Measurements from ENCODE around the gene MYO9B.
"Not testable (repeated sequence)": the region's sequence is repeated elsewhere in the genome, so short reads cannot be mapped to it uniquely, and the experiment has no call there.

Gene MYO9B

DNA sequence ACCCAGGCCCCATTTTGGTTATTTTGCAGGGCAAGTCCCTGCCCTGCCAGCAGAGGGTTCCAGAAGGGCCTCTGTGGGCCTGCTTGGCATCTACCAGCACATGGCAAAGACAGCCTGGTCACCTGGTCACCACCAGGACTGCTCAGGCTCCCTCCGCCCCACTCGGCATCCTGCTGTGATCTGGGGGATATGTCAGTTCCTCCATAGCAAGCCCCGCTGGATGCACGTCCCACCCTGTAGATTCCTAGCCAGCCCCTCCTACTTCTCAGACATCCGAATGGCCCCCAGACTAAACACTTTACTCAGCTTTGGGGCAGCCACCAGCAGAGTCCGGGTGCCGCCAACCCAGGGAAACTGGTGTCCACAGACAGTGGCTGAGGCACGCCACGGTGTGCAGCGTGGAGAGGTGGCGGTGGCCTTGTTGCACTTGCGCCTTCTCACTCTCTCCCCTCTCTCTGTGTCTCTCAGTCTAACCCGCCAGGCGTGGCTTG lies 107.7 kb downstream of the MYO9B start:
- no peak overlapping the region for H3K27ac ChIP-seq
- TF ChIP-seq, protein P1, sequence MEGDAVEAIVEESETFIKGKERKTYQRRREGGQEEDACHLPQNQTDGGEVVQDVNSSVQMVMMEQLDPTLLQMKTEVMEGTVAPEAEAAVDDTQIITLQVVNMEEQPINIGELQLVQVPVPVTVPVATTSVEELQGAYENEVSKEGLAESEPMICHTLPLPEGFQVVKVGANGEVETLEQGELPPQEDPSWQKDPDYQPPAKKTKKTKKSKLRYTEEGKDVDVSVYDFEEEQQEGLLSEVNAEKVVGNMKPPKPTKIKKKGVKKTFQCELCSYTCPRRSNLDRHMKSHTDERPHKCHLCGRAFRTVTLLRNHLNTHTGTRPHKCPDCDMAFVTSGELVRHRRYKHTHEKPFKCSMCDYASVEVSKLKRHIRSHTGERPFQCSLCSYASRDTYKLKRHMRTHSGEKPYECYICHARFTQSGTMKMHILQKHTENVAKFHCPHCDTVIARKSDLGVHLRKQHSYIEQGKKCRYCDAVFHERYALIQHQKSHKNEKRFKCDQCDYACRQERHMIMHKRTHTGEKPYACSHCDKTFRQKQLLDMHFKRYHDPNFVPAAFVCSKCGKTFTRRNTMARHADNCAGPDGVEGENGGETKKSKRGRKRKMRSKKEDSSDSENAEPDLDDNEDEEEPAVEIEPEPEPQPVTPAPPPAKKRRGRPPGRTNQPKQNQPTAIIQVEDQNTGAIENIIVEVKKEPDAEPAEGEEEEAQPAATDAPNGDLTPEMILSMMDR (conservative IDR thresholded peaks at IDR 0.05), result no peak

DNA sequence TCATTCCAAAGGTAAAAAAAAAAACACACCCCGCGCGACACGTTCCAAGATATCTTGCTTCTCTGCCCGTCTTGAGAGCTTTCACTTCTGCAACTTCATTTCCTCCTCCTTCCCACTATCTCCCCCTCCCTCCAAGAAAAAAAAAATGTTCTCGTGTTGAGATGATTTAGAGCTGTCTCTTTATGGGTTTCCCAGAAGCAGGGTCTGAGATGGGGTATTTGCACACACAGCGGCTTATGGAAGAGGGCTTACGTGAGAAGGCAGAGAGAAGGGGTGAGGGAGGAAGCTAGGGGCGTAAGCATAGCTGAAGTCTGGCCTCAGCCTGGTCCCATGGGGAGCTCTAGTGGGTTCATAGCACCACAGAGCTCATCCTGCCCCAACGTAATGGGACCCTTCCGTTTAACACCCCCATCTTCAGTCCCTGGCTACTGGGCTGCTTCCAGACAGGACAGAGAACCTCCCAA lies 108.3 kb downstream of the MYO9B start:
- no peak overlapping the region for H3K27ac ChIP-seq
- TF ChIP-seq, protein P1 (conservative IDR thresholded peaks at IDR 0.05), result no peak

DNA sequence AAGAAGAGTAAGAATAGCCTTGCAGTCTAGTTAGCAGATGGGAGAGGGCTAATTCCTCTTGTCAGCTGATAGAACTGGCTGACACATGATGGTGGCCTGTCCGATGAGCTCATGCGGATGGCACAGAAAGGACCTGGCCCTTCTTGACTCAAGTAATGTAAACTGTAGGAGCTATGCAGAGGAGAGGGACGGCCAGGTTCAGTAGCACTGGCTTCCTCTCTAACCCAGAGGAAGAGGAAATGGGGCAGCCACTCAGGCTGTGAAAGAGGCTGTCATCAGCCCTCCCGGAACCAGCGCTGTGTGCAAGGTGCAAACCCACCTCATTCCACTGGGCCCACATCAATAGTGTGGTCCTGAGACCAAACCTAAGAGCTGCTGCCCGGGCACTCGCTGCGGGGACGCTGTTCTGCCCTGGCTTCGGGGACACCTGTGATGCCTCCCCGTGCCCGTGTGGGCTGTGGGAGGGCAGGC lies 108.8 kb downstream of the MYO9B start:
- TF ChIP-seq, protein P1 (conservative IDR thresholded peaks at IDR 0.05), result no peak
- H3K27ac ChIP-seq, result no peak overlapping the region

DNA sequence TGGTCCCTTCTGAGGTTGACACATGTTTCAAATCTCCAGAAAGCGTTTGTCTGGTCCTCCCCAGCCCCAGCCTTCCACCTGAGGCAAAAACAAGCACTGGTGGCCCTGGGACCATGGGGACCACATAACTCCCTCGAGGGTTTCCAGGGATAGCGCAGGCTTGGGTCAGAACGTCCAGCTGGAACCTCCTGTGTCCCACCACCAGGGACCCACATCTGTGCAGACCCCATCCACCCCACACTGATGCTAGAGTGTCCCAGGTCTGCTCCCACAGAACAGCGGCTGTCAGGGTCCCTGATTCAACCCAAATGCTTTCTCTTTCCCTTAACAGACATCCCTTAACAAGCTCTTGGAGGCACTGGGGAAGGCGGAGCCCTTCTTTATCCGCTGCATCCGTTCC lies 110.0 kb downstream of the MYO9B start:
- TF ChIP-seq, protein P1 (conservative IDR thresholded peaks at IDR 0.05), result no peak

DNA sequence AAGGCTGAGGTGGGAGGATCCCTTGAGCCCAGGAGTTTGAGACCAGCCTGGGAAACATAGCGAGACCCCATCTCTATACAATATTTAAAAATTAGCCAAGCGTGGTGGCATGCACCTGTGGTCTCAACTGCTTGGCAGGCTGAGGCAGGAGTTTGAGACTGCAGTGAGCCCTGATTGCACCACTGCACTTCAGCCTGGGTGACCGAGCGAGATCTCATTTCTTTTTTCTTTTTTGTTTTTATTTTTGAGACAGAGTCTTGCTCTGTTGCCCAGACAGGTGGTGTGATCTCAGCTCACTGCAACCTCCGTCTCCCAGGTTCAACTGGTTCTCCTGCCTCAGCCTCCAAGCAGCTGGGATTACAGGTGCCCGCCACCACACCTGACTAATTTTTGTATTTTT lies 116.2 kb downstream of the MYO9B start:
- not testable (repeated sequence) for H3K27ac ChIP-seq

More for the DNA sequence above, 110.0 kb downstream of the MYO9B start:
- H3K27ac ChIP-seq, result no peak overlapping the region

DNA sequence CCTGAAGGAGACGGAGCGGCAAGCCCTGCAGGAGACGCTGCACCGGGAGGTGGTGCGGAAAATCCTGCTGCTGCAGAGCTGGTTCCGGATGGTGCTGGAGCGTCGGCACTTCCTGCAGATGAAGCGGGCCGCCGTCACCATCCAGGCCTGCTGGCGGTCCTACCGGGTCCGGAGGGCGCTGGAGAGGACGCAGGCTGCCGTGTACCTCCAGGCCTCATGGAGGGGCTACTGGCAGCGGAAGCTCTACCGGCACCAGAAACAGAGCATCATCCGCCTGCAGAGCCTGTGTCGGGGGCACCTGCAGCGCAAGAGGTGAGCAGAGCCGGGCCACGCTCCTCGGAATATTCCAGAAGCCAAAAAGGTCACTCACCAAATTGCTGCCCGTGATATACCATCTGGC lies 117.2 kb downstream of the MYO9B start:
- TF ChIP-seq, protein P1 (conservative IDR thresholded peaks at IDR 0.05), result no peak
- H3K27ac ChIP-seq, result no peak overlapping the region

DNA sequence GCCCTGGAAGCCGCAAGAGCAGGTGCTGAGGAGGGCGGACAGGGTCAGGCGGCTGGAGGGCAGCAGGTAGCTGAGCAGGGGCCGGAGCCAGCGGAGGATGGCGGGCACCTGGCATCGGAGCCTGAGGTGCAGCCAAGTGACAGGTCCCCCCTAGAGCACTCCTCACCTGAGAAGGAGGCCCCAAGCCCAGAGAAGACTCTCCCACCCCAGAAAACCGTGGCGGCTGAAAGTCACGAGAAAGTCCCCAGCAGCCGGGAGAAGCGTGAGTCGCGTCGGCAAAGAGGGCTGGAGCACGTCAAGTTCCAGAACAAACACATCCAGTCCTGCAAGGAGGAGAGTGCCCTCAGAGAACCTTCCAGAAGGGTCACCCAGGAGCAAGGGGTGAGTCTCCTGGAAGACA lies 119.0 kb downstream of the MYO9B start:
- no peak overlapping the region for H3K27ac ChIP-seq
- TF ChIP-seq, protein P1 (conservative IDR thresholded peaks at IDR 0.05), result no peak

DNA sequence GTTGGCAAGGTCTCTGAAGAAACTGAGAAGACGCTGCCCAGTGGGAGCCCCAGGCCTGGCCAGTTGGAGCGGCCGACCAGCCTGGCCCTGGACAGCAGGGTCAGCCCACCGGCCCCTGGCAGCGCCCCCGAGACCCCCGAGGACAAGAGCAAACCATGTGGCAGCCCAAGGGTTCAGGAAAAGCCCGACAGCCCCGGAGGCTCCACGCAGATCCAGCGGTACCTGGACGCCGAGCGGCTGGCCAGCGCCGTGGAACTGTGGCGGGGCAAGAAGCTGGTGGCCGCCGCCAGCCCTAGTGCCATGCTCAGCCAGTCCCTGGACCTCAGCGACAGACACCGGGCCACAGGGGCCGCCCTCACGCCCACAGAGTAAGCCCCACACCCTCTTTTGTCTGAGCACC lies 119.5 kb downstream of the MYO9B start:
- TF ChIP-seq, protein P1 (conservative IDR thresholded peaks at IDR 0.05), result no peak
- no peak overlapping the region for H3K27ac ChIP-seq

Data from VCaP (cell line).